HG03066 (cell line): ENCODE data around the gene CORO1A.
"Not testable (repeated sequence)": the region's sequence is repeated elsewhere in the genome, so short reads cannot be mapped to it uniquely, and the experiment has no call there.

Experiments
- ATAC-seq: cut with Tn5 transposase; IDR thresholded peaks from one replicate; pipeline ENCODE4 v1.9.1; 2021; ENCODE audit warnings: low read depth; ENCODE audit not compliant: unreplicated experiment

Gene CORO1A

GRCh38 chr16:30183233-30184095, at the start of gene CORO1A:
Gene CORO1A (plus strand): TSS chr16:30183602. CDS start chr16:30185210, 1,608 bp downstream.
- peak; percentile 42 for ATAC-seq

GRCh38 chr16:30136971-30137605, 46.3 kb upstream of the CORO1A start:
- ATAC-seq, result no peak

- no peak for ATAC-seq
Measured at GRCh38 chr16:30137897-30138296, 45.5 kb upstream of the CORO1A start.

- ATAC-seq, result no peak
Measured at GRCh38 chr16:30139583-30140481, 43.6 kb upstream of the CORO1A start.

GRCh38 chr16:30141750-30142149, 41.7 kb upstream of the CORO1A start:
- ATAC-seq, result no peak

- no peak for ATAC-seq
Measured at GRCh38 chr16:30142672-30143346, 40.6 kb upstream of the CORO1A start.

- no peak for ATAC-seq
Measured at GRCh38 chr16:30143347-30143702, 40.1 kb upstream of the CORO1A start.

GRCh38 chr16:30144017-30144416, 39.4 kb upstream of the CORO1A start:
- ATAC-seq, result no peak

GRCh38 chr16:30144917-30145316, 38.5 kb upstream of the CORO1A start:
- ATAC-seq, result no peak

GRCh38 chr16:30145657-30146056, 37.7 kb upstream of the CORO1A start:
- ATAC-seq, result no peak

GRCh38 chr16:30147843-30148510, 35.4 kb upstream of the CORO1A start:
- no peak for ATAC-seq

- no peak for ATAC-seq
Measured at GRCh38 chr16:30149250-30149930, 34.0 kb upstream of the CORO1A start.

- no peak for ATAC-seq
Measured at GRCh38 chr16:30151091-30151490, 32.3 kb upstream of the CORO1A start.

- ATAC-seq, result no peak
Measured at GRCh38 chr16:30152517-30152916, 30.9 kb upstream of the CORO1A start.

- no peak for ATAC-seq
Measured at GRCh38 chr16:30155188-30155587, 28.2 kb upstream of the CORO1A start.

- no peak for ATAC-seq
Measured at GRCh38 chr16:30157214-30157613, 26.2 kb upstream of the CORO1A start.

- no peak for ATAC-seq
Measured at GRCh38 chr16:30163538-30163937, 19.9 kb upstream of the CORO1A start.

GRCh38 chr16:30166202-30166902, 17.1 kb upstream of the CORO1A start:
- ATAC-seq, result peak; percentile 54

- not testable (repeated sequence) for ATAC-seq
Measured at GRCh38 chr16:30168746-30169145, 14.7 kb upstream of the CORO1A start.
